GM19043 (cell line): ENCODE measurements around the gene SLC25A24.

Experiments
- ATAC-seq: cut with Tn5 transposase; IDR thresholded peaks from one replicate; pipeline ENCODE4 v1.9.1; 2021; ENCODE audit warnings: low read depth; ENCODE audit not compliant: unreplicated experiment

The SLC25A24 gene

DNA sequence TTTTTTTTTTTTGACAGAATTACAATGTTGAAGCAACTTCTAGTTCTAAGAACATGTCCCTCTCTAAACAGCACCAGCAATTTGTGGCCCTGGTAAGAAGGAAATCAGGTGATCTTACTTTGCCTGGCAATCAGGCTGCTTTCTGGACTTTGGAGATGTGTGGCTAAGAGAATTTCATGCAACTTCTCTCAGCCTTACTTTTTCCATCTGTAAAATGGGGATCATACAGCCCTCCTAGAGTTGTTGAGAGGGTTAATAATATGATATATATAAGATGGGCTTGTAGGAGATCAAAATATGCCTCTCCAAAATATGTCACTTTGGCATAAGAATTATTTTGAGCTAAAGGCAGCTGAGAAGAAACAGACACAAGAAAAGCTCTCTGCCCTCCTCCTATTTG lies 92.0 kb downstream of the SLC25A24 start:
- ATAC-seq = no peak

DNA sequence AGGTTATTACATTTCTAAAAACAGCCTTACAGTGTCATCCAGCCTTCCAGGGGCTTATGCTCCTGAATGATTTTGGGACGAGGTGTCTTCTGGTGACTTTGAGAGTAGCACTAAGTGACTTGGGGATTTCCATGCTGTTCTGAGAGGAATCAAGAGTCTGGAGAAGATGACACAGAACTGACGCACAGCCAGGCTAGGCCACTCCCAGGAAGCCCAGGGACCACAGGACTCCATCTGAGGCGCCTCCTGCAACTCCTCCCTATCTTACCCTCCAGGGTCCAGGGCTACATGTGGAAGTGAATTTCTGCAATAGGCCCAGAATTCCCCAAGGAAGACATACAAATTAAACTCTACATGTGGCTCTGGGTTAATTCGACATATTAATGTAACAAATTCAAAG lies 92.5 kb downstream of the SLC25A24 start:
- no peak for ATAC-seq

DNA sequence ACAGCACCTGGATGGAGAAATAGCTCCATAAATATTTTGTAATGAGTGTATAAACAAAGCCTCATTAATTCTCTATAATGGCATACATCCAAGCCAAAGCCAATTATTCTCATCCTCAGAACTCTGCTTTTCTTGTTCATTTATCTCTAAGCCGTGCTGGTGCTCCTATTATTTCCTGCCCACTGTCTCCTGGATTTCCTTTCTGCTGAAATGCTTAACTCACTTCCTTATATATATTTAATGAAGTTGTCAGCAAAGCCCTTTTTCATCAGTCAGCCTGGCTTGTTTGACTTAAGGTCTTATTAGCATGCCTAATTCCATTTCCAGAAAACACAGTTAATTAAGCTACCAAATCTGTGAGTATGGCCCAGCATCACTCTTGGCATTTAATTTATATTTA lies 93.4 kb downstream of the SLC25A24 start:
- ATAC-seq = no peak

DNA sequence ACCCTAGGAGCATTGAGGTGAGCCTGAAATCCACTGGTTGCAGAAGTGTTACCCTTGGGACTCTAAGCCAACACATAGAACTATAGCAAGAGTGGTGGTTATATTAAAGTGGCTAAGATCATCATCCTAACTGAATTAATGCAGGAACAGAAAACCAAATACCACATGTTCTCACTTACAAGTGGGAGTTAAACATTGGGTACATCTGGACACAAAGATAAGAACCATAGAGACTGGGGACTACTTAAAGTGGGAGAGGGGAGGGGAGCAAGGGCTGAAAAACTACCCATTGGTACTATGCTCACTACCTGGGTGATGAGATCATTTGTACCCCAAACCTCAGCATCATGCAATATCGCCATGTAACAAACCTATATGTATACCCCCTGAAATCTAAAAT lies 100.0 kb downstream of the SLC25A24 start:
- ATAC-seq = no peak

DNA sequence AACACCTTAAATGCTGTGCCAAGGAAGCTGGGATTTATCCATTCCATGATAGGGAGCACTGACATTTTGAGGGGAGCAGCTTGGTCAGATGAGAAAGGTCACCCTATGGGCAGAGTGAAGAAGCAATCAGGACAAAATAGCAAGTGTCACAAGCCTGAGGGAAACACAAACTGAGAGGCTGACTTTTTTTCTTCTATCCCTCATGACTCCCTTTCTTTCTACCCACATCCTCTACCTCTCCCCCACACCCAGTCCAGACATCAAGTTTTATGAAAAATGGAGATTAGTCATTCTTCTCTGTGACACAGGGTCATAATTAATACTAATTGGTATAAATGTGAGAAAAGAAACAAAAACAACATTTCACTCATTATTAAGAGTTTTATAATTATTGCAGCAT lies 103.1 kb downstream of the SLC25A24 start:
- ATAC-seq = no peak

DNA sequence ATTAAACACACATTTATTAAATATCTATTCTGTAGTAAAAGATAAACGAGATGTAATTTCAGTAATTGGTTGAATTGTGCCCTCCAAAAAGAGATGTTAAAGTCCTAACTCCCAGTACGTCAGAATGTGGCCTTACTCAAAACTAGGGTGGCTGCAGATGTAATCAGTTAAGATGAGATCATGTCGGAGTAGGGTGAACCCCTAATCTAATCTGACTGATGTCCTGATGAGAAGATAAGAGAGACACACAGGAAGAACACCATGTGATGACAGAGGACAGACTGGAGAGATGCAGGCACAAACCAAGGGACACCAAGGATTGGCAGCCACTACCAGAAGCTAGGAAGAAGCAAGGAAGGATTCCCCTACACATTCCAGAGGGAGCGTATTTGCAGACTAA lies 104.1 kb downstream of the SLC25A24 start:
- ATAC-seq = no peak

DNA sequence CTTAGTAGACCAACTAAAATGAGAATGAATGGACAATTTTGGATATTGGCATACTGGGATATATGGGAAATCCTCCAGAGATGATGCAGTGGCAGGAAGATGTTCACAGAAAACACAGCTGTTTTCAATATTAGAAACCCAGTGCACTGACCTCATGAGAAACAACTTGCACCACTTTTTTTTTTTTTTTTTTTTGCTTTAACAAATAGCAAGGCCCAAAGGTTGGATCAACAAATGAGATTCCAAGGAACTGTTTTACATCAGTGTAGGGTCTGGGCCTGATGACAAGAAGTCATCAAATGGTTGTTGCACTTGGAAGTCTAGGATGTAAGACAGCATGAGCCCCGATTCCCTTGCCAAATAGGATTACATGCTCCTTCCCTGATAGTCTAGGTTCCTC lies 110.7 kb downstream of the SLC25A24 start:
- no peak for ATAC-seq

DNA sequence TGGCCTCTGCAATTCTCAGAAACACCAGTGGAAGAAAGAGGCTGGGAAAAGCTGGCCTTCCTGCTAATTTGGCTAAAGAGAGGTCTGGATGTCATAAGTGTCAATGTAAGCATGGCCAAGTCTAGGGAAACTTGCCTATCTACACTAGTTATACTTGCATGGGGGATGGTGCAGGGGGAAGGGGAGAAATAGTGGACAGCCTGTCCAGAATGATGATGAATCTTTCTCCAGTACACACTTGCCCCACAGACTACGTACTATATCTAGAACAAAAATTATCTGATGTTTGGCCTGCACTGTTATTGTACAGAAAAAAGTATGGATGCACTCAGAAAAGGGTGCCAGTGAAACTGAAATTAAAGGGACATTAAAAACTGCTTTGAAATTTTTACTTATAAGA lies 114.5 kb downstream of the SLC25A24 start:
- ATAC-seq = no peak

DNA sequence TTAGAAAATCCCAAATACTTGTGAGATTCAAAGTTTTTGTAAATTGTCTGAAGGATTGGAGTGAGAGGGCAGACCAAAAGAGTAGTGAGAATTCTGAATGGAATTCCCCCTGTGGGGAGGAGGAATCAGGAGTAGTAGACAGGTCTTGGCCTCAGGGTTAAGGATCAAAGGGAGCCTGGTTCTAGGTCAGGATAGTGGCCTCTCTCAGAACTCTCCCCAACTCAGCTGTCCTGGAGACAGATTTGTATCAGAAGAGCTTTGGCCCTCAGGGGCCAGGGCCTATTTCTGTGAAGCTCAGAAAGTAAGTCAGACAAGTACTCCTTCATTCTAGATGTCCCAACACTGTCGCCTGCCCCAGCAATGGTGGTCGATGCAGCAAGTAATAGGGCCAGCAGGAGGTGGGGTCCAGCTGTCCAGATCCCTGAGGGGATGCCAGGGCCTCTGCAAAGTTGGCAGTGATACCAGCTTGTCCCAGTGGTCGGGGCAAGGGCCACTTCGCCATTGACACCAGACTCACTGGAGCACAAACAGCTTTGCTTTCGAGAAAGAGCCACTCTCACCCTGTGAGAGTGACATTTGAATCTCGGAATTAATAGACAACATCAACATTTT lies 115.2 kb downstream of the SLC25A24 start:
- ATAC-seq = no peak
